Stimulated activated CD8-positive, alpha-beta memory T cell treated with anti-CD3 and anti-CD28 coated beads, Interleukin-4, amount 100 ng/mL, for 4 hours (primary cell): ENCODE measurements around the gene PDIK1L.

Source experiments
- DNase-seq, 2 donors: peaks; one replicate each; pipeline ENCODE4 v3.0.0-alpha.2; 2020; ENCODE audit warnings: low read depth in 2 of 2, low spot score in 1 of 2

The PDIK1L gene

GRCh38 chr1:26121854-26122773 lies 10.5 kb downstream of the PDIK1L start:
- DNase-seq, result no peak

- DNase-seq, result no peak
These were observed 11.7 kb downstream of the PDIK1L start for GRCh38 chr1:26122988-26123973.

- DNase-seq, result no peak
These were observed 13.1 kb downstream of the PDIK1L start for GRCh38 chr1:26124418-26125331.

- DNase-seq, result no peak
These were observed 13.8 kb downstream of the PDIK1L start for GRCh38 chr1:26125382-26125781.

GRCh38 chr1:26125946-26126320 lies 14.3 kb downstream of the PDIK1L start:
- no peak for DNase-seq

GRCh38 chr1:26126321-26127084 lies 14.9 kb downstream of the PDIK1L start:
- DNase-seq, result peak in 1 of 2 donors; percentile 32

- DNase-seq, result no peak
These were observed 15.9 kb downstream of the PDIK1L start for GRCh38 chr1:26127235-26128163.

GRCh38 chr1:26129778-26130177 lies 18.2 kb downstream of the PDIK1L start:
- DNase-seq, result no peak

GRCh38 chr1:26130695-26131094 lies 19.1 kb downstream of the PDIK1L start:
- DNase-seq, result no peak

GRCh38 chr1:26132128-26132833 lies 20.7 kb downstream of the PDIK1L start:
- DNase-seq, result no peak

- no peak for DNase-seq
These were observed 21.2 kb downstream of the PDIK1L start for GRCh38 chr1:26132834-26133167.

GRCh38 chr1:26134466-26134865 lies 22.8 kb downstream of the PDIK1L start:
- DNase-seq, result no peak

- no peak for DNase-seq
These were observed 27.4 kb downstream of the PDIK1L start for GRCh38 chr1:26138974-26139558.

- no peak for DNase-seq
These were observed 30.5 kb downstream of the PDIK1L start for GRCh38 chr1:26142159-26142558.

GRCh38 chr1:26145041-26145959 lies 33.7 kb downstream of the PDIK1L start:
- DNase-seq, result peak; percentile 42 to 60

- DNase-seq, result no peak
These were observed 34.3 kb downstream of the PDIK1L start for GRCh38 chr1:26145960-26146294.

- DNase-seq, result no peak
These were observed 37.3 kb downstream of the PDIK1L start for GRCh38 chr1:26148887-26149286.
